HCT116 (cell line): ENCODE data around the gene OTOR. TPM values are rescaled to one million over a fixed set of nuclear protein-coding genes. Genes with fewer than 3 reads are reported as not detected.

ENCODE experiments used
- ATAC-seq: fragments of 200-7000 bp; cut with Tn5 transposase; 2 replicates; pipeline ENCODE4 v1.9.1; 2020; ENCODE audit warnings: mild to moderate bottlenecking, moderate library complexity
- Bru-seq: library from RNA; stranded (reverse); fragments of 400-500 nt; gene quantifications from one replicate; lab custom pipeline; 2021; lab: Mats Ljungman, UMichigan
- BruChase-seq, 2 experiments: library from RNA; stranded (reverse); fragments of 400-500 nt; gene quantifications; one replicate each; lab custom pipeline; 2021; lab: Mats Ljungman, UMichigan
- BruUV-seq: library from RNA; stranded (reverse); fragments of 400-500 nt; replicated peaks from 2 replicates; lab custom pipeline; 2021; lab: Mats Ljungman, UMichigan
- CTCF ChIA-PET: fragments of 300-600 bp; sonication (Branson Sonifier 250); formaldehyde crosslinking; loops from one replicate; lab custom pipeline; 2021; ENCODE audit warnings: antibody characterized with exemption; lab: Charles Lee
- POLR2A ChIA-PET: fragments of 300-600, 350-600 bp; sonication (Branson Sonifier 250); formaldehyde crosslinking; loops from one replicate; lab custom pipeline; 2021; ENCODE audit warnings: antibody characterized with exemption; lab: Charles Lee
- RAD21 ChIA-PET, 2 experiments: fragments of 300-600 bp; sonication (Branson Sonifier 250); formaldehyde crosslinking; loops; one replicate each; lab custom pipeline; 2023; ENCODE audit warnings: low total read pairs in 2 of 2; ENCODE audit not compliant: uncharacterized antibody in 2 of 2, unreplicated experiment in 2 of 2, low non-redundant PET in 1 of 2; lab: Charles Lee
- DNase-seq: peaks from one replicate; pipeline ENCODE4 v3.0.0-alpha.2; 2010; ENCODE audit warnings: low read depth, low spot score
- H2AFZ ChIP-seq: fragments of 200-600 bp; shearing (Covaris generic), sonication (generic); 2 replicates; pipeline ENCODE4 v1.6.1; 2017; ENCODE audit warnings: low read depth, mixed run types, mixed read lengths, antibody characterized with exemption, low read length; ENCODE audit not compliant: poor library complexity, severe bottlenecking
- H3K27ac ChIP-seq: 2 replicates; pipeline ENCODE4 v1.5.1; 2012; ENCODE audit warnings: low read depth, low read length
- H3K27me3 ChIP-seq: fragments of 200-600 bp; sonication (generic); 2 replicates; pipeline ENCODE4 v1.6.1; 2016; ENCODE audit warnings: mixed run types, low read length, mixed read lengths; ENCODE audit not compliant: insufficient read depth
- H3K36me3 ChIP-seq, 2 experiments: fragments of 200-500 bp in 1 of 2; fragments of 200-600 bp in 1 of 2; sonication (Bioruptor generic) in 1 of 2; sonication (generic) in 1 of 2; 2 replicates each; pipeline versions ENCODE4 v1.5.1 to v1.6.1; 2014 to 2016; ENCODE audit warnings: low read length in 2 of 2, inconsistent platforms in 1 of 2, mixed read lengths in 1 of 2, mixed run types in 1 of 2; ENCODE audit not compliant: insufficient read depth in 2 of 2, control insufficient read depth in 1 of 2
- H3K4me1 ChIP-seq, 2 experiments: fragments of 200-600 bp in 1 of 2; sonication (generic) in 1 of 2; 2 replicates each; pipeline versions ENCODE4 v1.5.1 to v1.6.1; 2012 to 2017; ENCODE audit warnings: low read length in 2 of 2, inconsistent platforms in 1 of 2, mild to moderate bottlenecking in 1 of 2, mixed read lengths in 1 of 2, mixed run types in 1 of 2, moderate library complexity in 1 of 2; ENCODE audit not compliant: insufficient read depth in 2 of 2, control insufficient read depth in 1 of 2
- H3K4me2 ChIP-seq: fragments of 200-600 bp; sonication (generic); 2 replicates; pipeline ENCODE4 v1.6.1; 2017; ENCODE audit warnings: mixed run types, low read length, mixed read lengths
- H3K4me3 ChIP-seq, 2 experiments: fragments of 200-600 bp in 1 of 2; sonication (generic) in 1 of 2; replicated peaks in 1 of 2; 2 replicates each; pipeline ENCODE4 v1.5.1; 2011 to 2016; ENCODE audit warnings: low read length in 2 of 2, control low read depth in 1 of 2, low read depth in 1 of 2, mild to moderate bottlenecking in 1 of 2, mixed read lengths in 1 of 2, mixed run types in 1 of 2
- H3K79me2 ChIP-seq: fragments of 200-600 bp; sonication (generic); 2 replicates; pipeline ENCODE4 v1.6.1; 2017; ENCODE audit warnings: mild to moderate bottlenecking, mixed run types, low read length, moderate library complexity, mixed read lengths; ENCODE audit not compliant: insufficient read depth
- H3K9ac ChIP-seq: fragments of 200-600 bp; sonication (generic); 2 replicates; pipeline ENCODE4 v1.6.1; 2016; ENCODE audit warnings: low read length, mixed read lengths
- H3K9me2 ChIP-seq: fragments of 200-600 bp; sonication (generic), shearing (Covaris generic); 2 replicates; pipeline ENCODE4 v1.6.1; 2017; ENCODE audit warnings: mixed run types, mild to moderate bottlenecking, moderate library complexity; ENCODE audit not compliant: insufficient read depth
- H3K9me3 ChIP-seq, 2 experiments: fragments of 200-500 bp in 1 of 2; fragments of 200-600 bp in 1 of 2; sonication (Bioruptor generic) in 1 of 2; sonication (generic) in 1 of 2; 2 replicates each; pipeline ENCODE4 v1.6.1; 2014 to 2017; ENCODE audit warnings: low read length in 2 of 2, mixed read lengths in 2 of 2, inconsistent platforms in 1 of 2, low read depth in 1 of 2, mild to moderate bottlenecking in 1 of 2, mixed run types in 1 of 2, moderate library complexity in 1 of 2; ENCODE audit not compliant: control insufficient read depth in 1 of 2, insufficient read depth in 1 of 2
- H4K20me1 ChIP-seq: fragments of 200-600 bp; sonication (generic), shearing (Covaris generic); 2 replicates; pipeline ENCODE4 v1.6.1; 2017; ENCODE audit warnings: mixed run types, mild to moderate bottlenecking, moderate library complexity; ENCODE audit not compliant: insufficient read depth
- ATF3 ChIP-seq: IDR thresholded peaks from 2 replicates; pipeline ENCODE4 v1.6.1; 2012
- EGR1 ChIP-seq: IDR thresholded peaks from 2 replicates; pipeline ENCODE4 v1.6.1; 2012; ENCODE audit warnings: low read depth
- ELF1 ChIP-seq: IDR thresholded peaks from 2 replicates; pipeline ENCODE4 v1.6.1; 2012; ENCODE audit warnings: low read depth, borderline replicate concordance
- EZH2 ChIP-seq: fragments of 200-600 bp; sonication (generic); IDR thresholded peaks from 2 replicates; pipeline ENCODE4 v1.6.1; 2017; ENCODE audit warnings: antibody characterized with exemption, mixed run types
- FOSL1 ChIP-seq: IDR thresholded peaks from 2 replicates; pipeline ENCODE4 v1.6.1; 2012; ENCODE audit warnings: low read depth
- MAX ChIP-seq: IDR thresholded peaks from 2 replicates; pipeline ENCODE4 v1.6.1; 2012
- POLR2A ChIP-seq: IDR thresholded peaks from 2 replicates; pipeline ENCODE4 v1.7.0; 2011; ENCODE audit warnings: borderline replicate concordance; ENCODE audit not compliant: insufficient read depth, insufficient read length; ENCODE audit errors: extremely low read depth
- POLR2AphosphoS5 ChIP-seq: IDR thresholded peaks from 2 replicates; pipeline ENCODE4 v1.6.1; 2011; ENCODE audit warnings: mild to moderate bottlenecking, low read depth, low read length, moderate library complexity
- REST ChIP-seq: IDR thresholded peaks from 2 replicates; pipeline ENCODE4 v1.6.1; 2012; ENCODE audit warnings: low read depth
- SP1 ChIP-seq: IDR thresholded peaks from 2 replicates; pipeline ENCODE4 v1.6.1; 2012; ENCODE audit warnings: low read depth
- TCF7L2 ChIP-seq: IDR thresholded peaks from 2 replicates; pipeline ENCODE4 v1.7.0; 2011; ENCODE audit warnings: borderline replicate concordance, inconsistent platforms; ENCODE audit not compliant: insufficient read depth, insufficient read length; ENCODE audit errors: extremely low read depth
- YY1 ChIP-seq: IDR thresholded peaks from 2 replicates; pipeline ENCODE4 v1.6.1; 2011; ENCODE audit warnings: low read length, low read depth, moderate library complexity, mild to moderate bottlenecking; ENCODE audit not compliant: insufficient replicate concordance; ENCODE audit errors: extremely low read depth
- ZBTB33 ChIP-seq: IDR thresholded peaks from 2 replicates; pipeline ENCODE4 v1.6.1; 2011; ENCODE audit warnings: mild to moderate bottlenecking, low read length, moderate library complexity; ENCODE audit not compliant: insufficient replicate concordance; ENCODE audit errors: extremely low read depth
- ZFX ChIP-seq: fragments of 450-650 bp; IDR thresholded peaks from 2 replicates; pipeline ENCODE4 v1.6.1; 2017
- ZNF274 ChIP-seq: fragments of 200-500 bp; sonication (Bioruptor generic); IDR thresholded peaks from 2 replicates; pipeline ENCODE4 v1.6.1; 2014; ENCODE audit warnings: mild to moderate bottlenecking, low read depth, low read length, inconsistent platforms
- intact Hi-C: fragments of 100-400 bp; cut with micrococcal nuclease; formaldehyde crosslinking; loops from 2 replicates; pipeline ENCODE4 v1.10.0; 2022
- long read RNA-seq: library from polyadenylated mRNA; unstranded; transcript quantifications from one replicate; pipeline ENCODE4 v2.0.0, GENCODE V29; 2021; ENCODE audit not compliant: unreplicated experiment
- polyA plus RNA-seq: library from polyadenylated mRNA; unstranded; fragments of >200 nt; gene quantifications from 2 replicates; pipeline ENCODE4 v1.2.1, GENCODE V29; 2012; ENCODE audit warnings: missing spikeins
- total RNA-seq: library from RNA; stranded (reverse); gene quantifications from one replicate; pipeline ENCODE4 v1.2.1, GENCODE V29; 2021; ENCODE audit not compliant: unreplicated experiment

The OTOR gene
- total RNA-seq, result not detected
- polyA plus RNA-seq, result not detected in 2 replicates
- Bru-seq, nascent RNA, result percentile 12 among the genes with signal in this experiment
- BruChase-seq, experiment 1, labeled RNA remaining after a 6-hour chase, result not detected
- percentile 12 among the genes with signal in this experiment for BruChase-seq, experiment 2, labeled RNA remaining after a 2-hour chase
- long read RNA-seq, result 0 reads

- no peaks in the 10 kb centered on the region for H3K79me2 ChIP-seq
- no peak within 1 kb of the TSS for H3K4me3 ChIP-seq
- DNase-seq (no peak), ATAC-seq (no peak)
- H3K9ac ChIP-seq, result no peak within 1 kb of the TSS
- no peaks in the 10 kb centered on the region for H3K27me3 ChIP-seq
- BruUV-seq, result no TSS peak
- POLR2A ChIA-PET, result no interaction called here
- no peak within 1 kb of the TSS for H3K27ac ChIP-seq
- H3K4me1 ChIP-seq, result no peaks in the 10 kb centered on the region
- no peaks in the 10 kb centered on the region for H3K9me2 ChIP-seq
- peak within 1 kb of the TSS; percentile 24 for H2AFZ ChIP-seq
- TF ChIP-seq ATF3 (no peak), ELF1 (no peak), SP1 (no peak), MAX (no peak), POLR2AphosphoS5 (no peak), ZBTB33 (no peak), TCF7L2 (no peak), FOSL1 (no peak), REST (no peak), ZNF274 (no peak), YY1 (no peak), ZFX (no peak), POLR2A (no peak), EGR1 (no peak), EZH2 (no peak)
- no peaks in the 10 kb centered on the region for H3K9me3 ChIP-seq
- no peaks in the 10 kb centered on the region for H4K20me1 ChIP-seq
- CTCF ChIA-PET, result no interaction called here
- H3K36me3 ChIP-seq, result no peaks in the 10 kb centered on the region
- H3K4me2 ChIP-seq, result no peak within 1 kb of the TSS
- intact Hi-C loops, result no loop called here
- RAD21 ChIA-PET, result no interaction called here
Measured at GRCh38 chr20:16748308-16748900, at the start of gene OTOR. OTOR (plus strand) TSS chr20:16748358; CDS start chr20:16748402, 44 bp downstream.
